HG02763 (cell line): Measurements from ENCODE around the gene IGF1.

Experiments
- ATAC-seq: cut with Tn5 transposase; IDR thresholded peaks from one replicate; pipeline ENCODE4 v1.9.1; 2021; ENCODE audit warnings: mild to moderate bottlenecking, moderate library complexity; ENCODE audit not compliant: unreplicated experiment

IGF1 gene

DNA sequence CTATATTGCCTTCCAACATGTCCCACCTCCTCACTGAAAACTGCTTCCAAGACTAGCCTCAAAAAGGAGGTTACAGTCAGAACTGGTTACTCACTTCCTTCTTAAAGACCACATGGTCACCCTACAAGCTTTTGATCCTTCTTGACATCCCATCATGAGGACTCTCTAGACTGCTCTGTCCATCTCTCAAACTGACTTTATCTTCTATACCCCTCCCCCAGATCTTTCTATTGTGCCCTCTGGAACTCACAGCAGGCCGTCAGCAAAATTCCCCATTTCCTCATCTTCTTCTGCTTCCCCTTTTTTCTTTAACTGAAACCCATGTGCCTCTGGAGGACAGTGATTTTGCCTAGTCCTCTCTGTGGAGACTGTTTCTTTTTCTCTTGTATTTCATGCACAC lies 18.1 kb upstream of the IGF1 start:
- ATAC-seq: no peak

DNA sequence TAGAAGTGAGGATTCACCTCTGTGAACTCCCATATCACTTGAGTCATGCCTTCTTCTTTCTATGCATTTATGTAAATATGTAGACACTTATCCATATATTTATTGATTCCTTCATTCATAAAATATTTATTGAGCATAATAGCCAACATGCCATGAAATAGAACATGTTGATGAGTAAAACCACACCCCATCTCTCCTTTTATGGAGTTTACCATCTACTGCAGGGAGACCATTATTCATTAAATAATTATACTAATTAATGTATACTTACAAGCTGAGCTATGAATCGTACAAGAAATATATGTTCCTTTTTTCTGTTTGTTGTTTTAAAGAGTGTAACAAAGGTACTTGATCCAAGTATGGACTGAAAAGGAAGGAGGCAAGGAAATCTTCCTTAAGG lies 17.4 kb upstream of the IGF1 start:
- no peak for ATAC-seq

DNA sequence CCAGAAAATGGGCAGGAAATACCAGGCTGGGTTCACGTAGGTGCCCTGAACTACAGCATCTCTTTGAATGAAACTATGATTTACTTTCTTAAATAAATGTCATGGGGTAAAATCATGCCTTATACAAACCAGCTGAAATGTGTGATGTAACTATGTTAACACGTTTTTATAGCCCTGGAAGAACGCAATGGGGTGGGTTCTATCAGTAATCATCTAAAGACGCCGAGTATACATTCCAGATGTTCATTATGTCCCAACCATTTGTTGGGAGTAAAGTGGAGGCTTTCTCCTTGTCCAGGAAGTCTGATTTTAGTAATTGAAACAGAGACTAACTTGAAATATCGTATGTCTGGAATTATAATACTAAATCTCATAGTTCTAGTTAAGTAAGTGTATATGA lies 16.2 kb upstream of the IGF1 start:
- ATAC-seq: no peak

- no peak for ATAC-seq
Observed at GRCh38 chr12:102487226-102487625, 6.9 kb upstream of the IGF1 start.

DNA sequence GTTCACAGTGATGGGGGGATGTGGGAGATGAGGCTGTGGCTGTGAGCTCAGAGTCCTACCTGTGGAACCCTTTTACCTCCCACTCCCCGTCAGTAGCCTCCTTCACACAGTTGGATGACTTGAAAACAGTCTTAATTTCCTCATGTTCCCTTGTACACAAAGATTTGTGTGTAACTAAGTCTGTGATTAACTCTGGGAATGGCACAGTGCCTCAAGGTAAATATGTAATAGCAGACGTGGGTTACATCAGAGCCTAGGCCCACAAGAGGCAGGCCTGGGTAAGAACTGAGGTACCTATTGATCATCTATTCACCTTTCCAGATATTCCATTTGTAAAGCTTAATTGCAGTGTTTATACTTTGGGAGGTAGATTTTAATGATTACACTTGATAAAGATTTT lies 5.8 kb upstream of the IGF1 start:
- no peak for ATAC-seq

DNA sequence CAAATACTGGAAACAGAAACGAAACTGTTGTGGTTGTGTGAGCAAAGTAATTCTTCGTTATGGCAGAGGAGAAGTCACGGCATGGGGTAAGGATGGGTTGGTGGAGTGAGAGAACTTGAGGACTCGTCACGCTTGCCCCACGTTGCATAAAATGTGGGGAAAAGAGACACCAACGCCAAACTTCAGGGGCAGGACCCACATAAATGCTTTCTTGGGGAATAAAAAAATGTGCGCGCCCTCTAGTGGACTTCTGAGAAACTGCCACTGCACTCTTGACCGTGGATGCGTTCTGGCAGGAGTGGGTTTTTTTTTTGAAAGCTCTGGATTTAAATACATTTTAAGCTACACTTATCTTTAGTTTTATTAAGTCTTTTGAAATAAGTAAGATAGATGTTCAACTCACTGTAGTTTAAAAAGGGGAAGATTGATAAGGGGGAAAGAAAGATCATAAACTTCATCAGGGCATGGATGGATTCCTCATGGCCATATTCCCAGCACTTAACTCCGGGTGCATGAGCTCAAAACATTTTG lies 4.1 kb upstream of the IGF1 start:
- ATAC-seq: peak; percentile 57

GRCh38 chr12:102484017-102484416 lies 3.7 kb upstream of the IGF1 start:
- peak; percentile 22 for ATAC-seq

- ATAC-seq: peak; percentile 48
Observed at GRCh38 chr12:102483466-102483865, 3.1 kb upstream of the IGF1 start.

DNA sequence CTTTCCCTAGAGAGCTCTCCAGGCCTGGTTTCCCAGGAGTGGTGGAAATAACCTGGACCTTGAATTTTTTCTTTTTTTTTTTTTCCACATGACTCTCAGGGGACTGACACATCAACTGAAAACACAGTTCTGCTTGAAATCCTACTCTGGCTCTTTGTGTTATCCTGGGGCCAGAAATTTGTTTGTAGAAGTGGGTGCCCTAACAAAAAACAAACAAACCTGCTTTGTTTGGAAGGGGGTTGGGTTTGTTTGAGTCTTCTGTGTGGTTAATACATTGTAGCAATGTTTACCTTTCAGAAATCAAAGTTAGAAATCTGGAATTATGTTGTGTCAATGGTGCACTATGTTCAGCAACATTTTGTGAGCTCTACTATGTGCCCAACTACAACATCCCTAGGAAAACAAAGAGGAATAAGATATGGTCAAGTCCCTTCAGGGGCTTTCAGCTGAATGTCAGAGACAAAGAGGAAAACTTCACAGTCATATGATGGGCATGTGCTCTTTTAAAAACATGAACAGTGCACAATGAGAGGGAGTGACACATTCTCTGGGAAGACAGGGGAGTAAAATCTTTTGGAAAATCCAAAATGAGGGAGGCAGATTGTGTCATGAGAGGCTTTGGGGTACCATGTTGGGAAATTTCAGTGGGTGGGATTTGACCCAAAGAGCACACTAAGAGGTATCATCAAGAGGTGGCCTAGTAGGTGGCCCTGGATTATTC lies 1.5 kb upstream of the IGF1 start:
- no peak for ATAC-seq

DNA sequence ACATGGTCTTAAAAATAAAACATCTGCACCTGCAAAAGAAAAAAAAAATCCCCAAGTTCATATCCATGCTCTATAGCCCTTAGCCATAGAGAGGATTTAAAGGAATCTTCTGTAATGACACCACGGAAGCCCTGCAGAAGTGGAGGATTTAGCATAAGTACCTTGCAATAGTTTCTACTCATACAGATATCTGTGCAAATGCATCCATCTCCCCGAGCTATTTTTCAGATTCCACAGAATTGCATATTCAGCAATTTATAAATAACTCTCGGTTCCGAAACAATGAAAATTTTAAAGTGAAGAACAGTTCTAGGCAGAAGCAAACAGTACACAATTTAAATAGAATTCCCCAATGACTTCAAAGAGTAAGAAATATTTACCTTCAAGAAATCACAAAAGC lies 424 bp downstream of the IGF1 start:
- no peak for ATAC-seq

GRCh38 chr12:102479099-102479885 lies 1.1 kb downstream of the IGF1 start:
- ATAC-seq: peak; percentile 29

DNA sequence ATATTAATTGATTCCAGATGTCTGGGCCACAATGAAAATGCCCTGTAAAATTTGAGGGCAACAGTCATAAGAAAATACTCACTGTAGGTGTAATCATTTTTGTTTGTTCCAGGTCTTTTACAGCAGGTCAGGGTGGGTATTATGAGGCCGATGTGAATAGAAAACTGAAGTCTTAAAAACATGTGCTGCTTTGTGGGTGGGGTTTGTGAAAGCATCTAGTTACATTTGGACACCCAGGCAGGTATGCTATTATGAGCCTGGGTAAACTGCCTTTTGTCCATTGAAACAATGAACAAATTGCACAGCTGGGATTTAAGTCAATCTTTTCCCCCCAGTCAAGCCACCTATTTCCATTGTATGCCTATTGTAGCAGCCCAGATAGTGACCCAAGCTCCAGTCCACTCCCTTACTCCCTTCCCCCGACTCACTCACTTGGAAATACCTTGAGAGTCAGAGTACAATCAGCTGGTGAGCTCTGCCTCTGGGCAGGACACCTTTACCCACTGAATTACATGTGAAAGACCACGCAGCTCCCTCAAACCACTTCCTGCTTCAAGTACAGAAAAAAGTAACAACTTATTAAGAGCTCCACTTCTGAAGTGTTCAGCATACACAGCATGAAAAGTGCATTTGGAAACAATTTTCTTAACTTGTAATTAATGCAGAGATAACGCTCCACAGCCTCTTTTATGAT lies 1.8 kb downstream of the IGF1 start:
- ATAC-seq: peak; percentile 65

GRCh38 chr12:102475355-102475754 lies 5.0 kb downstream of the IGF1 start:
- no peak for ATAC-seq

DNA sequence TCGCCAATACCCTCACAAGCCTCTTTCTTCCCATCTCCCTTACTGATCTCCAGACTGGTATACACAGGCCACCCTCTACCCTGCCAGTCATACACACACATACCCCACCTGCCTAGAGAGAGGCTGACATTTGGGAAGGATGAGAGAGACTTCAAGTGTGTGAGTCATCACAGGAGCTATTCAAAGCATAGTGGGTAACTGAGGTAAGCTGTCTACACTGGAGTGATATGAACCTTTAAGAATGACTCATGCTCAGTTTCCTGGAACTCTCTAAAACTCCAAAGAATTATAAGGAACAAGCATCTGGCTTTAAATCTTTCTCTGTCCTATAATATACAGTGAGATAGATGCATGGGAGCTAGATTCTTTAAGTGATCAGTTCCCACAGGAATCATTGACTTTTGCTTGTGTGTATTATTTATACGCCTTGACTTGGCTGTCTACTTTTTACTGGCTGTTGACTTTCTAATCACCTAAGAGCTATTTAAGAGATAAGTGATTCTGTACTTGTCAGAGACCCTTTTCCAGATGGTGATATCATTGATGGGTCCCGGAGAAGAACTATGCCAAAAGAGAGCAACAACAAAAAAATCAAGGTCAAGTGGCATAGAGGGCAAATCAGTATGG lies 5.8 kb downstream of the IGF1 start:
- no peak for ATAC-seq

DNA sequence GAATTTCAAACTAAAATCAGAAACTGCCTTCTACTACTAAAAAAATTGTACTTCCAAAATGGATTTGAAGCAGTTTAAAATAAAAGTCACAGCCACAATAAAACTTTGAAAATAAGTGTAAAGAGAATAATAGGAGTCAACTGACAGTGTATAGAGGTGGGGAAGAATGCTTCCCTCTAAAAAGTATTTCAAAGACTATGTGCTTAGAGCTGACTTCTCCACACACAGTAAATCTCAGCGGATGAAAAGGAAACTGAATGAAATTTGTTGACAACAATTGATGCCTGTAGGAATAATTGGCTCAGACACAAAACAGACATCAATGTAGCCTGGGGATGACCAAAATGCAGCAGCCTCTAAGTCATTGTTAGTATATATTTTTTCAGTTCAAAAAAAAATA lies 7.9 kb downstream of the IGF1 start:
- ATAC-seq: no peak

DNA sequence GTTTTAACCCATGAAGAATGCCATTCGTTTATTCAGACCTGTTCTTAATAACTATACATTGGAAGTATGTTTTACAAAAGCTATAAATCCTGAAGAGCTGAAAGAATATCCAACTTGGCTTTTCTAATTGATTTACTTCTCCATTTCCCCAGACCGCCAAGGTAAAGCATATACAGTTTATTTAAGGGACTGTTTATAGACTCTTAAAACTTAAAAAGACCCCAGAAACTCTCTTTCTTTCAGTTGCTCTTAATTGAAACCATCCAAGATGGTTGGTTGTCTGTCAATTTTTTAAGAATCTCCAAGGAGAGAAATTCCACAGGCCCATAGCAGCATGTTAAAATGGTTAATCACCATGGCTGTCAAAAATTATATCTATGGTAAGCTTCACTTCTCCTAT lies 8.8 kb downstream of the IGF1 start:
- no peak for ATAC-seq

- ATAC-seq: no peak
Observed at GRCh38 chr12:102470945-102471344, 9.4 kb downstream of the IGF1 start.

DNA sequence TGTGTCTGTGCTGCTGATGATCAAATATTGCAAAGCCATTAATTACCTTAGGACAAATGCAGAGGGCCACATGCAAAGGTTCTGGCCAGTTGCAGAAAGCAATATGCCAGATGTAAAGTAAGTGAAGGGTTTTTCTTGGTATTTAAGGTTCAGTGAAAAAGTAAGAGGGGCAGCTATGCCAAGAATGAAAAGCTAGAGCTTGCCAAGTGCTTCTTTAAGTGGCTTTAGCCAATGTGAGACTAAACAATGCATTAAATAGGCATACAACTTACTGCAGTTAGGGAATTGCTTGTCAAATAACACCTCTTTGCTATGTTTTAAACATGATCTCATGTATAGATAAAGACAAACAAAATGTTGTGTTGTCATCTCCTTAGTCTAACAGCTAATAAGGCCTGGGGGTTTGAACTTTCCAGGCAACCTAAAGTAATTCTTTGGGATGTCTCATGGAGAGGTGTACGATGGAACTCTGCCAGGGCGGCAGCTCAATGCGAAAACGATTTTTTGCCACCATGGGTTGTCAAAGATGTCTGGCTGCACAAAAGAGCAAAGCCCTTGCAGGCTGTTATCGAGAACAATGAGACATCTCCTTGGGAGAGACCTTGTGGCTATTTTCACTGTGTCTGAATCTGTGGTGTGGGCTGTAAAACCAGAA lies 12.0 kb downstream of the IGF1 start:
- no peak for ATAC-seq

GRCh38 chr12:102465762-102466560 lies 14.4 kb downstream of the IGF1 start:
- ATAC-seq: no peak
